ENCODE results near the gene PODXL2. TPM values are rescaled to one million over a fixed set of nuclear protein-coding genes. Genes with fewer than 3 reads are reported as not detected.
A peak's percentile ranks its signal among the peaks of the same experiment; 100 is the strongest.

The PODXL2 gene
- total RNA-seq, 1 donor from 2014 or later = 2.2 TPM

- intact Hi-C loops (cut with DNase I) = loop anchor here (5.0 to 10.0 kb wide), 2 partner anchors 77 to 1195 kb away; partner anchors contain the start of genes TPRA1 and ZXDC
- peak; percentile 41 for DNase-seq (ENCODE audit: low spot score)
Measured at GRCh38 chr3:127669541-127670228, 40.7 kb downstream of the PODXL2 start.

- intact Hi-C loops (cut with DNase I) = loop anchor here (5.0 to 10.0 kb wide), 2 partner anchors 78 to 1195 kb away; partner anchors contain the start of genes TPRA1 and ZXDC
- DNase-seq (ENCODE audit: low spot score) = peak; percentile 53
Measured at GRCh38 chr3:127670229-127670559, 41.2 kb downstream of the PODXL2 start.

- intact Hi-C loops (cut with DNase I) = loop anchor here (5.0 to 10.0 kb wide), 2 partner anchors 79 to 1196 kb away; partner anchors contain the start of genes TPRA1 and ZXDC
- DNase-seq (ENCODE audit: low spot score) = peak; percentile 73
Measured at GRCh38 chr3:127670761-127671522, 42.0 kb downstream of the PODXL2 start.

GRCh38 chr3:127671523-127672428, 42.8 kb downstream of the PODXL2 start:
- intact Hi-C loops (cut with DNase I) = loop anchor here (2.0 to 10.0 kb wide), 3 partner anchors 65 to 1197 kb away; partner anchors contain the start of genes TPRA1 and ZXDC
- peak; percentile 75 for DNase-seq (ENCODE audit: low spot score)

- intact Hi-C loops (cut with DNase I) = loop anchor here (2.0 to 10.0 kb wide), 3 partner anchors 66 to 1198 kb away; partner anchors contain the start of genes TPRA1 and ZXDC
- peak; percentile 96 for DNase-seq (ENCODE audit: low spot score)
Measured at GRCh38 chr3:127672429-127673190, 43.6 kb downstream of the PODXL2 start, which contains the start of gene ABTB1. Gene ABTB1, plus strand, starts transcription at chr3:127672952. Its CDS starts 74 bp downstream, at chr3:127673026.

- intact Hi-C loops (cut with DNase I) = loop anchor here (2.0 to 10.0 kb wide), 3 partner anchors 67 to 1199 kb away; partner anchors contain the start of genes TPRA1 and ZXDC
Measured at GRCh38 chr3:127673191-127674100, 44.5 kb downstream of the PODXL2 start.

GRCh38 chr3:127674101-127674721, 45.2 kb downstream of the PODXL2 start:
- intact Hi-C loops (cut with DNase I) = loop anchor here (5.0 to 10.0 kb wide), 2 partner anchors 82 to 1199 kb away; partner anchors contain the start of genes TPRA1 and ZXDC
- DNase-seq (ENCODE audit: low spot score) = peak; percentile 59

More at GRCh38 chr3:127673191-127674100, 44.5 kb downstream of the PODXL2 start:
- peak; percentile 86 for DNase-seq (ENCODE audit: low spot score)

GRCh38 chr3:127674790-127675189, 45.8 kb downstream of the PODXL2 start:
- intact Hi-C loops (cut with DNase I) = loop anchor here (5.0 to 10.0 kb wide), 2 partner anchors 82 to 1200 kb away; partner anchors contain the start of genes TPRA1 and ZXDC
- peak; percentile 72 for DNase-seq (ENCODE audit: low spot score)

- peak; percentile 41 for DNase-seq (ENCODE audit: low spot score)
- intact Hi-C loops (cut with DNase I) = loop anchor here (10.0 kb wide), 1 partner anchor 1201 kb away; the partner anchor contains the start of gene ZXDC
Measured at GRCh38 chr3:127675651-127676391, 46.8 kb downstream of the PODXL2 start.

- intact Hi-C loops (cut with DNase I) = loop anchor here (10.0 kb wide), 1 partner anchor 1202 kb away; the partner anchor contains the start of gene ZXDC
Measured at GRCh38 chr3:127676456-127676855, 47.5 kb downstream of the PODXL2 start.

GRCh38 chr3:127676921-127677351, 48.0 kb downstream of the PODXL2 start:
- intact Hi-C loops (cut with DNase I) = loop anchor here (10.0 kb wide), 1 partner anchor 1202 kb away; the partner anchor contains the start of gene ZXDC
- peak; percentile 73 for DNase-seq (ENCODE audit: low spot score)

More at GRCh38 chr3:127676456-127676855, 47.5 kb downstream of the PODXL2 start:
- peak; percentile 59 for DNase-seq (ENCODE audit: low spot score)

- intact Hi-C loops (cut with DNase I) = loop anchor here (10.0 kb wide), 1 partner anchor 1203 kb away; the partner anchor contains the start of gene ZXDC
- DNase-seq (ENCODE audit: low spot score) = peak; percentile 67
Measured at GRCh38 chr3:127677541-127678314, 48.7 kb downstream of the PODXL2 start.

GRCh38 chr3:127678315-127678599, 49.3 kb downstream of the PODXL2 start:
- intact Hi-C loops (cut with DNase I) = loop anchor here (10.0 kb wide), 1 partner anchor 1203 kb away; the partner anchor contains the start of gene ZXDC
- DNase-seq (ENCODE audit: low spot score) = peak; percentile 63

- DNase-seq (ENCODE audit: low spot score) = peak; percentile 88
- intact Hi-C loops (cut with DNase I) = loop anchor here (10.0 kb wide), 1 partner anchor 1204 kb away; the partner anchor contains the start of gene ZXDC
Measured at GRCh38 chr3:127678611-127679533, 49.9 kb downstream of the PODXL2 start.

Data from cardiac septum (tissue), 1 donor.